ENCODE measurements around the gene TIE1.

- TF ChIP-seq, protein P1, sequence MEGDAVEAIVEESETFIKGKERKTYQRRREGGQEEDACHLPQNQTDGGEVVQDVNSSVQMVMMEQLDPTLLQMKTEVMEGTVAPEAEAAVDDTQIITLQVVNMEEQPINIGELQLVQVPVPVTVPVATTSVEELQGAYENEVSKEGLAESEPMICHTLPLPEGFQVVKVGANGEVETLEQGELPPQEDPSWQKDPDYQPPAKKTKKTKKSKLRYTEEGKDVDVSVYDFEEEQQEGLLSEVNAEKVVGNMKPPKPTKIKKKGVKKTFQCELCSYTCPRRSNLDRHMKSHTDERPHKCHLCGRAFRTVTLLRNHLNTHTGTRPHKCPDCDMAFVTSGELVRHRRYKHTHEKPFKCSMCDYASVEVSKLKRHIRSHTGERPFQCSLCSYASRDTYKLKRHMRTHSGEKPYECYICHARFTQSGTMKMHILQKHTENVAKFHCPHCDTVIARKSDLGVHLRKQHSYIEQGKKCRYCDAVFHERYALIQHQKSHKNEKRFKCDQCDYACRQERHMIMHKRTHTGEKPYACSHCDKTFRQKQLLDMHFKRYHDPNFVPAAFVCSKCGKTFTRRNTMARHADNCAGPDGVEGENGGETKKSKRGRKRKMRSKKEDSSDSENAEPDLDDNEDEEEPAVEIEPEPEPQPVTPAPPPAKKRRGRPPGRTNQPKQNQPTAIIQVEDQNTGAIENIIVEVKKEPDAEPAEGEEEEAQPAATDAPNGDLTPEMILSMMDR (IDR thresholded peaks at IDR 0.05) = no peak
- TF ChIP-seq POLR2A (IDR thresholded peaks at IDR 0.05) = no peak
These were observed 8.0 kb downstream of the TIE1 start for GRCh38 chr1:43308635-43309404.

All from Peyer's patch (tissue), 4 donors.